ENCODE data around the gene CDH23.

CDH23 gene

DNA sequence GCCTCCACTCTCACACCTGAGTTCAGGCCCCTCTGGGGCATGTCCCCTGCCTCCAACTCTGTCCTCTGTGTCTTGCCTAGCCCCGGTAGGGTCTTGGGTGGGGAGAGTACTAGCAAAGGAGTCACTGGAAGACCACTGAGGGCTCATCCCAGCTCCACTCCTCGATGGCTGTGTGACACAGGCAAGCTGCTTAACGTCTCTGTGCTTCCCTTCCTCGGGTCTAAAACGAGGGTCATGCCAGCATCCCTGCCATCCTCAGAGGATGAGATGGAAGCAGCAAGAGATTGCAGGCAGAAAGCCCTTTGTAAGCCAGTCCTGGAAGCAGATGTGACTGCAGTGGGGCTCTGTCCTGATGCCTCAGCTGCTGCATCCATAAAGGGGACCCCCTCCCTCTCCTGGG, 338.1 kb downstream of the CDH23 start:
- Histone ChIP-seq H3K27me3 (no peaks in the 10 kb centered on the region), H3K9me3 (no peaks in the 10 kb centered on the region), H3K27ac (peak overlapping the region; percentile 96), H3K4me1 (ENCODE audit: control insufficient read depth in 1 of 2, insufficient read depth in 1 of 2, low read depth in 1 of 2, low read length in 1 of 2) (peaks cover 98 to 100% of the 10 kb centered on the region in 2 experiments), H3K36me3 (peaks cover 8% of the 10 kb centered on the region), H3K4me3 (ENCODE audit: low read depth in 1 of 2, low read length in 1 of 2) (peak overlapping the region; percentile 6 to 48)
- TF ChIP-seq, protein P1, sequence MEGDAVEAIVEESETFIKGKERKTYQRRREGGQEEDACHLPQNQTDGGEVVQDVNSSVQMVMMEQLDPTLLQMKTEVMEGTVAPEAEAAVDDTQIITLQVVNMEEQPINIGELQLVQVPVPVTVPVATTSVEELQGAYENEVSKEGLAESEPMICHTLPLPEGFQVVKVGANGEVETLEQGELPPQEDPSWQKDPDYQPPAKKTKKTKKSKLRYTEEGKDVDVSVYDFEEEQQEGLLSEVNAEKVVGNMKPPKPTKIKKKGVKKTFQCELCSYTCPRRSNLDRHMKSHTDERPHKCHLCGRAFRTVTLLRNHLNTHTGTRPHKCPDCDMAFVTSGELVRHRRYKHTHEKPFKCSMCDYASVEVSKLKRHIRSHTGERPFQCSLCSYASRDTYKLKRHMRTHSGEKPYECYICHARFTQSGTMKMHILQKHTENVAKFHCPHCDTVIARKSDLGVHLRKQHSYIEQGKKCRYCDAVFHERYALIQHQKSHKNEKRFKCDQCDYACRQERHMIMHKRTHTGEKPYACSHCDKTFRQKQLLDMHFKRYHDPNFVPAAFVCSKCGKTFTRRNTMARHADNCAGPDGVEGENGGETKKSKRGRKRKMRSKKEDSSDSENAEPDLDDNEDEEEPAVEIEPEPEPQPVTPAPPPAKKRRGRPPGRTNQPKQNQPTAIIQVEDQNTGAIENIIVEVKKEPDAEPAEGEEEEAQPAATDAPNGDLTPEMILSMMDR (IDR thresholded peaks at IDR 0.05) = no peak

DNA sequence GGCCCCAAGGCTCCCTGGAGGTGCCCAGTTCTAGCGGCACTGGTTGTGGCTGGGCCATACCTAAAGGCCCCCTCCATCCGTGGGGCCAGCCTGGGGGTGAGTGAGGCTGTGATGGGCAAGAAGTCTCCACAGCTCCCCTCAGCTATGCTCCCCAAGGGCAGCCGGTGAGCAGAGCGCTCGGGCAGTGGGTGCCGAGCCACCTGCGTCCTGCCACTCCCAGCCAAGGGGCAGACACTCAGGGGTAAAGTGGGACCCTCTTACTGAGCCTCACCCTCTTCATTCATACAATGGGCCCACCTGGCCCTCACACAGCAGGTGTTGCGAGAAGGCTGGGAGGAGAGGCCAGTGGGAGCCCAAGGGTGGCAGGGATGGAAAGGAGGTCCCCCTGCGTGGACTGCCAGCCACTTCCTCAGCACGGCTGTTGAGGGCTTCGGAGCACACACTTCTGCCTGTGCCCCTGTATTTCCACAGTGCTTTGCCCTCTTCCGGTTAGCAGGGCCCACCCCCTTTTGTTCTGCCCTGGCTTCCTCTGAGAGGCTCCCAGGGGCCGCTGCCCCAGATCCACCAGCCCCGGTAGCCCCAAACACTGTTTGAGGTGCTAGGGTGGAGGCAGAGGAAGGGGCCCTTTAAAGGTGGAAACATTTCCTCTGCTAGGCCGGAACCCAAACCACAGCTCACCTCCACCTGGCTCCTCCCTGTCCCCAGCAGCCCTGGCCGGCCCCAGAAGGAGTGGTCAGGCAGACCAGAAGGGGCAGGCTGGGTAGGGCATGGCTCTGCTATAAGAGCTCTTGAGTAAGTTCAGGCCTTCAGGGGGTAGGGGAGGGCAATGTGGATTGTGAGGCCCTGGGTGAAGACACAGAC, 339.2 kb downstream of the CDH23 start:
- H3K27me3 ChIP-seq = no peaks in the 10 kb centered on the region
- TF ChIP-seq, protein P1 (IDR thresholded peaks at IDR 0.05) = peak; percentile 9
- H3K36me3 ChIP-seq = peaks cover 8% of the 10 kb centered on the region
- peak overlapping the region; percentile 38 to 48 for H3K4me3 ChIP-seq (ENCODE audit: low read depth in 1 of 2, low read length in 1 of 2)
- no peaks in the 10 kb centered on the region for H3K9me3 ChIP-seq
- peaks cover 98 to 100% of the 10 kb centered on the region in 2 experiments for H3K4me1 ChIP-seq (ENCODE audit: control insufficient read depth in 1 of 2, insufficient read depth in 1 of 2, low read depth in 1 of 2, low read length in 1 of 2)
- peak overlapping the region; percentile 96 for H3K27ac ChIP-seq

DNA sequence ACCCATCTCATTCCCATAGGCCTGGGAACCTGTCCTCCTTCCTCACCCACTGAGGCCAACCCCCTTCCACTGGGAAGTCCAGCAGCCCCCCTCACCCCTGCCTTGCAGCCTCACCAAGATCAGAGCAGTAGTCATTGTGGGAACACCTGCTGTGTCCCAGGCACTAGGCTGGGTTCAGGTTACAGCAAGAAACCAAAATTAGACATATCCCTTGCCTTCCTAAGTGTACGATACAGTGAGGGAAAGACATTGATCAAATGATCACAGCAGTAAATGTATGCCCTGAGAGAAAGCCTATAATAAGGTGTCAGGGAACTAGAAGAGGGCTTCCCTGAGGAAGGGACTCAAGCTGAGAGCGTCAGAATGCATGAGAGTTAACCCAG, 339.8 kb downstream of the CDH23 start:
- peaks cover 98 to 100% of the 10 kb centered on the region in 2 experiments for H3K4me1 ChIP-seq (ENCODE audit: control insufficient read depth in 1 of 2, insufficient read depth in 1 of 2, low read depth in 1 of 2, low read length in 1 of 2)
- H3K27me3 ChIP-seq = no peaks in the 10 kb centered on the region
- H3K36me3 ChIP-seq = peaks cover 12% of the 10 kb centered on the region
- peak overlapping the region; percentile 96 for H3K27ac ChIP-seq
- peak overlapping the region; percentile 18 to 48 for H3K4me3 ChIP-seq (ENCODE audit: low read depth in 1 of 2, low read length in 1 of 2)
- no peaks in the 10 kb centered on the region for H3K9me3 ChIP-seq
- TF ChIP-seq, protein P1 (IDR thresholded peaks at IDR 0.05) = no peak

DNA sequence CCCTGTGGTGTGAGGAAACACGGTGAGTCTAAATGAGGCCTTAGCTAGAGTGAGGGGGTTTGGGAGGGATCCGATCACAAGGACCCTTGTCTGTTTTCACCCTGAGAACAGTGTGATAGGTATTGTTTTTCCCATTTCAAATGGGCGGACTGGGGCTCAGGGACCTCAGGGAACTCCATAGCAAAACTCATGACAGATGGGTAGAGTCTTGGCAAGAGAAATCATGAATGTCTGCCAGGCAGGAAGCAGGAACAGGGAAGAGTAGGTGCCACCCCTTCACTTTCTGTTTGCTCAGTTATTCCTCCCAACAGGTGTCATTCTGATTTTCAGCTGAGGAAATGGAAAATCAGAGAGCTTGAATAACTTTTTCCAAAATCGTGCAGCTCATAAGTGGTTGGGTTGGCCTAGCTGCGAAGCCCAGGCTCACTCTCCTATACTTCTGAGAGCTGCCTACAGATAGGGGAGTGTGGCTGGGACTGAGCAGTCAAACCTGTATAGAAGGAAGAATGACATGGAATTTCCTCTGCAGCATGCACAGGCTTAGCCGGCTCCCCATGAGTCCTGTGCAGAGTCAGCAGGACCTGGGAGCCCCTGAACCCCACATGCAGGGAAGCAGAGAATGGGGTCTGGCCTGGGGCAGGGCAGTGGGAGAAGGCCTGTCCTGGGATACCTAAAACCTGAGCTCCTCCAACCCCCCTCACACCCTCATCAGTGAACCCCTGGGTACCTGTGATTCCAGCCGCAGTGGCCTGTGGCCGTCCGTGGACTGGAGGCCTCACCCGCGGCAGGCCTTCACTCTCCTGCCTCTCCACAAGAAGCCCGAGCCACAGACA, 340.5 kb downstream of the CDH23 start:
- peak overlapping the region; percentile 96 for H3K27ac ChIP-seq
- H3K4me1 ChIP-seq (ENCODE audit: control insufficient read depth in 1 of 2, insufficient read depth in 1 of 2, low read depth in 1 of 2, low read length in 1 of 2) = peaks cover 98 to 100% of the 10 kb centered on the region in 2 experiments

DNA sequence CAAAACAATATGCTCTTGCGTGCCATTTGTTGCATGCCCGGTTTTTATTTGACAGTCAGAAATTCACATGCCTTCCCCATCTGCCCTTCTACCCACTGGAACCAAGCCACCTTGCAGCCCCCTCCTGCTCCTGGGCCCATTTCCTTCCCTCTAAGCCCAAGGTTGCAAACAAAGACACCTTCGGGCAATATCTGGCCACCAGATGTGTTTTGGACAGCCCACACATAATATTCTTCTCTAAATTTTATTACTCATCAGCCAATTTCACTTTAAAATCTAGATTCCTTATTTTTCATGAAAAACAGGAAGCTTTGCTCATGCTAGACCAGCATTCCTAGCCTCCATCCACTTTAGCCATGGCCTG, 341.1 kb downstream of the CDH23 start:
- Histone ChIP-seq H3K36me3 (peaks cover 12% of the 10 kb centered on the region), H3K4me1 (ENCODE audit: control insufficient read depth in 1 of 2, insufficient read depth in 1 of 2, low read depth in 1 of 2, low read length in 1 of 2) (peaks cover 98 to 100% of the 10 kb centered on the region in 2 experiments), H3K27ac (peak overlapping the region; percentile 96), H3K9me3 (no peaks in the 10 kb centered on the region), H3K27me3 (no peaks in the 10 kb centered on the region), H3K4me3 (ENCODE audit: low read depth in 1 of 2, low read length in 1 of 2) (peak overlapping the region; percentile 9 to 48)
- TF ChIP-seq, protein P1 (IDR thresholded peaks at IDR 0.05) = no peak

More for the DNA sequence above, 340.5 kb downstream of the CDH23 start:
- Histone ChIP-seq H3K27me3 (no peaks in the 10 kb centered on the region), H3K4me3 (ENCODE audit: low read depth in 1 of 2, low read length in 1 of 2) (peak overlapping the region; percentile 18 to 48), H3K36me3 (peaks cover 12% of the 10 kb centered on the region), H3K9me3 (no peaks in the 10 kb centered on the region)
- TF ChIP-seq, protein P1 (IDR thresholded peaks at IDR 0.05) = no peak

All from neutrophil (primary cell).